Globus pallidus (tissue), 1 donor: ENCODE data around the gene TMEM59.
A peak's percentile ranks its signal among the peaks of the same experiment; 100 is the strongest.
"Not testable (repeated sequence)": the region's sequence is repeated elsewhere in the genome, so short reads cannot be mapped to it uniquely, and the experiment has no call there.

Experiments used
- DNase-seq: peaks from one replicate; pipeline ENCODE4 v3.0.0-alpha.2; 2015; ENCODE audit warnings: low spot score

The TMEM59 gene, protein sequence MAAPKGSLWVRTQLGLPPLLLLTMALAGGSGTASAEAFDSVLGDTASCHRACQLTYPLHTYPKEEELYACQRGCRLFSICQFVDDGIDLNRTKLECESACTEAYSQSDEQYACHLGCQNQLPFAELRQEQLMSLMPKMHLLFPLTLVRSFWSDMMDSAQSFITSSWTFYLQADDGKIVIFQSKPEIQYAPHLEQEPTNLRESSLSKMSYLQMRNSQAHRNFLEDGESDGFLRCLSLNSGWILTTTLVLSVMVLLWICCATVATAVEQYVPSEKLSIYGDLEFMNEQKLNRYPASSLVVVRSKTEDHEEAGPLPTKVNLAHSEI

GRCh38 chr1:54052934-54053744 is at the start of gene TMEM59, which contains the start of gene TCEANC2:
Gene TMEM59, minus strand, starts transcription at chr1:54053204. Its CDS starts 16 bp downstream, at chr1:54053188.
Gene TCEANC2, plus strand, starts transcription at chr1:54053608. Its CDS starts 815 bp downstream, at chr1:54054423.
- DNase-seq, result peak; percentile 99

DNA sequence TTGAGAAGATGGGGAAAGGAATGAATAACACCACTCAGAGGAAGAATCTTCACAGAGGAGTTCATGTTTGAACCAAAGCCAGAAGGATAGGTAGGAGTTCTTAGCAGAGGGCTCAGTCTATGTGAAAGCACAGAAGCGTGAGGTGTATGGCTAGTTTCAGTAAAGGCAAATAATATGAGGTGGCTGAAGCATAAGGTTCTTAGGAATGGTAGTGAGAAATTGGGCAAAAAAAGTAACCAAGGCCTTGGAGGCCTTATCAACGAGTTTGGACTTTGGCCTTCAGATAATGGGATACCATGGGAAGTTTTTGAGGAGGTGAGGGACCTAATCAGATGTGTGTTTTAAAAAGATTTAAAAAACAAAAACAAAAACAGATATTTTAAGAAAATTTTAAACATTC is 47.5 kb upstream of the TMEM59 start:
- no peak for DNase-seq

- no peak for DNase-seq
These were observed 46.1 kb upstream of the TMEM59 start for GRCh38 chr1:54099061-54099610.

GRCh38 chr1:54096877-54097240 is 43.9 kb upstream of the TMEM59 start:
- DNase-seq, result no peak

DNA sequence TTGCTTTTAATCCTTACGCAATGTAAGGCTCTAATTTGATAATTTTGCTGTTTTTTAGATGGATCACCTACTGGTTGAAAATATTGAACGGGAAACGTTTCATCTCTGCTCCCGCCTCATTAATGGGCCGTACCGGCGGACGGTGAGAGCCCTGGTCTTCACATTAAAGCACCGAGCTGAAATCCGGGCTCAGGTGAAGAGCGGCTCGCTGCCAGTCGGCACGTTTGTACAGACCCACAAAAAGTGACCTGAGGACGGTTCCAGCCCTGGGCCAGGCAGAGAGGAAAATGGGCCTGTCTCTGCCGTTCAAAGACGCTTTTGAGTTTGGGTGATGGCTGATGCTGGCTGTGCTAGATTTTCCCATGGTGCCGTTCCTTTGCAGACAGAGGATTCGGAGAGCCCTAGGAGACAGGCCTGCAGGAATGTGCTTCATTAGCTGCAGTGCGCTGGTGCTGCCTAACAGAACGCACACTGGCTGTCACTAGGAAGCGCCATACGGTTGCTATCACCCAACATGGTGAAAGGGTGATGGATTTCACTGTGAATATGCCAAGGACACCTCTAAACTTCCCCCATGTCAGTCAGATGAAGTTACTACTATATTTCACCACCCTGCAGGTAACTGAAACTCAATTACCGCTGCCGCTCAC is 43.3 kb upstream of the TMEM59 start:
- DNase-seq, result no peak

- no peak for DNase-seq
These were observed 42.7 kb upstream of the TMEM59 start for GRCh38 chr1:54095546-54096226.

GRCh38 chr1:54094730-54095105 is 41.7 kb upstream of the TMEM59 start:
- not testable (repeated sequence) for DNase-seq

DNA sequence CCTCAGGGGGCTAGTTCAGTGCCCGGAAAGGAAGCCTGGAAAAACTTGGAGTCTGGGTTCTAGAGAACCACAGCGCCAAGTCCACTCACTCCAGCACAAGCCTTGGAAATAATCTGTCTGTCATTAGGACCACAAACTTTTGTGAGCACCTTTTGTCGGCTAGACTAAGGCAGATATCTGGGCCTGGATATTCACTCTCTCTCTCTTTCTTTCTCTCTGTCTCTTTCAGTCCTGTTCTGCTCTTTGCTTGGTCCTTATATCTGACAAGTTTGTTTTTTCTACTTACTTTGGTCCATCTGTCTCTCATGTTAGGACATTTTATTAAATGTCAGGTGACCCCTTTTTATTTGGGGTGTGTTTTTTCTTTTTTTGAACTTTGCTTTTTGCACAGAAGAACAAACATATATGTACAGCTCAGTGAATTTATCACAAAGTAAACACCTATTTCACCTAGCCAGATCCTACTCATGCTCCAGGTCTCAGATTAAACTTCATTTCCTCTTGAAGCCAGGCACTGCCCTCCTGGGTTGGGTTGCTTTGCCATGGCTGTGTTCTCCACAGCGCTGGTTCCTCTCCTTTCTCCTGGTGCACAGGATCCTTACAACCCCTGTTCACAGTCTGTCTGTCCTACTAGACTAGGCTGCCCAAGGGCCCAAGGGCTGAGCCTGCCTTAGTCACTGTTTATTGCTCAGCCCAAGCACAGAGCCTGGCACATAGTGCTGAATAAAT is 41.2 kb upstream of the TMEM59 start:
- DNase-seq, result no peak

DNA sequence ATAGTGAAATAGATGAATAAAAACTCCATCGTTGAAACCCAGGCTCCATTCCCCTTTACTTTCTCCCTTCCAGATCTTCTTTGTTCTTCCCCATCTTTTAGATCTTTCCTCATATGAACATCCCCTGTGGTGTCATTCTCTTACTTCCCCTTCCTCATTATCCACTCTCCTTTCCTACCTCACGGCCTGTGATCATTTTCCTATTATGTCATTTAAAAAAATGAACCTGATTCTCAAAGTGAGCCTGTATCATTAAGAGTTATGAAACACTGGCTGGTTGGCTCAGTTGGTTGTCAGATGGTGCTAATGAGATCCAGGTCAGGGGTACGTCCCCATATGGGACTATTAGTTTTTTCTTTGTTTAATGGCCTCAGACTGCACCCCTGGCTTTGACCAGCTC is 38.7 kb upstream of the TMEM59 start:
- DNase-seq, result no peak

DNA sequence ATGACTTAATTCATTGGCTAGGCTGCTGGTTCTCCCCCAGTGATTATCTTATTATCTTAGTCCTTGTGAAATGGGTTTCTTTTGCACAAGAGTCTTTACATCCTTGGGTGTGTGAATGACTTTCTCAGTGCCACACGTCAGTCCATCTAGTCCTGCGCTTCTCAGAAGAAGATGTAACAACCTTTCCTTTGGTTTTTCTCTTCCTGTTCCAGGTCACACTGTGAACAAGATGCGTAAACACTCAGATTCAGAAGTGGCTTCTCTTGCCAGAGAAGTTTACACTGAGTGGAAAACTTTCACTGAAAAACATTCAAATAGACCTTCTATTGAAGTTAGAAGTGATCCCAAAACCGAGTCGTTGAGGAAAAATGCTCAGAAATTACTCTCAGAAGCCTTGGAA is 35.4 kb upstream of the TMEM59 start:
- DNase-seq, result no peak

DNA sequence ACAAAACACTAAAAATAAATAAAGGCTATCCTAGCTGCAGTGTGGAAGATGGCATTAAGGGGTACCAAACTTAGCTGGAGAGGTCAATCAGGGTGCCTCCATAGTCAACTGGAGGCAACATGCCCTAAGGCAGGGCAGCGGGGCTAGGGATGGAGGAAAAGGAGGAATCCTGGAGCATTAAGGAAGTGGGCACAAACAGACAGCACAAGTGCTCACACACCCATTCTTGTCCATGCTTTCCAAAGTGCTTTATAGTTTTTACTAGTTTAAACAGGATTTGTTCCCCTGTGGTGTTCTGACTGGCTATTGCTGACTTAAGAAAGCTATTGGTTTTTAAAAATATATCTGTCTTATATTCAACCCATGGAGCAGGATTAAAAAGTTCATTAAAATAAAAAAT is 33.8 kb upstream of the TMEM59 start:
- DNase-seq, result no peak

- DNase-seq, result no peak
These were observed 31.8 kb upstream of the TMEM59 start for GRCh38 chr1:54084794-54085193.

GRCh38 chr1:54081306-54082270 is 28.6 kb upstream of the TMEM59 start:
- DNase-seq, result peak; percentile 49

DNA sequence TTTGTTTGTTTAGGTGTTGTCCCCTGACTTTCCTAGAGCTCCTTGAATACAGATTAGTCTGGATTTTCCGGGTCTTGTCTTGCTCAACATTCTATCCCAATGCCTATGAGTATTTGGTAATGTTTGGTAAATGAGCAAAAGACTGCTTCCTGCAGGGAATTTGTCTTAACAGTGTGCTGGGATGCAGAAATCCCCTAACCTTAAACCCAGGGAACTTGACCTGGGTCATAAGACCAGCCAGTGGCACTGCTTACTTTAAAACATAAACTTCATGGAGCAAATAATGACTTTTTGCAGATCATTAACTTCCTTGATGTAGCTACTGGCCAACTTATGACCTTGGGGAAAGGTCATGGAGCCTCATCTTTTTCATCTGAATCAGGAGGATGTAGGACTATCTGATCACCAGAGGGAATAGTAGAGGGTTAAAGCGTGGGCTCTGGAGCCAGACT is 27.6 kb upstream of the TMEM59 start:
- DNase-seq, result no peak

- DNase-seq, result no peak
These were observed 24.4 kb upstream of the TMEM59 start for GRCh38 chr1:54077359-54077758.

- DNase-seq, result peak; percentile 66
These were observed 17.3 kb upstream of the TMEM59 start for GRCh38 chr1:54070171-54070837.

GRCh38 chr1:54069791-54070170 is 16.8 kb upstream of the TMEM59 start:
- no peak for DNase-seq

GRCh38 chr1:54064299-54064698 is 11.3 kb upstream of the TMEM59 start:
- no peak for DNase-seq

DNA sequence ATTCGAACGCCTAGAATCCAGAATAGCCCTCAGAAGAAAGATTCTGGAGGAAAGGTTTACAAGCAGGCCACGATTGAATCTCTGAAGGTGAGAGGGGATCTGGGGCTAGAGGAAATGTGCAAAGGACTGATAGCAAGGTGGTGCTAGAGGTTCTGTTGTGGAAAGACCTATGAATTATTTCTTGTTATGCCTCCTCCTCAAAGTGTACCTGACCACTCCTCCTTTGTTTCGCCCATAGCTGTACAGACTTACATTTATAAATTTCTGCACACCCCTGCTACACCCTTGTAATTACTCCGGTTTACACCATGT is 1.4 kb upstream of the TMEM59 start:
- DNase-seq, result no peak
